Measurements from ENCODE around the gene PLIN5. TPM values are rescaled to one million over a fixed set of nuclear protein-coding genes. Genes with fewer than 3 reads are reported as not detected.

PLIN5 gene
- total RNA-seq, 2 donors from 2014 or later = 4.0 to 4.5 TPM

DNA sequence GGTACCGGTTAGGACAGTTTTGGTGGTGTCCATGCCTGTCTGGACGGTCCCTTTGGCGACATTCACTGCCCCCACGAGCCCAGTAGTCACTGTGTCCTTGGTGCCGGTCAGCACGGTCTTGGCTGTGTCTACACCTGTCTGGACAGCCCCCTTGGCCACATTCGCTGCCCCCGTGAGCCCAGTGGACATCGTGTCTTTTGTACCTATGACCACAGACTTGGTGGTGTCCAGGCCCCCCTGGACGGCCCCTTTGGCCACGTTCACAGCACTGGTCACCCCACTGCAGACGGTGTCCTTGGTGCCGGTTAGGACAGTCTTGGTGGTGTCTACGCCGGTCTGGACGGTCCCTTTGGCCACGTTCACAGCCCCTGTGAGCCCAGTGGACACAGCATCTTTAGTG is 23.0 kb downstream of the PLIN5 start:
- no peak overlapping the region for H3K27ac ChIP-seq
- H3K4me3 ChIP-seq = no peak overlapping the region
- no peaks in the 10 kb centered on the region for H3K36me3 ChIP-seq
- no peaks in the 10 kb centered on the region for H3K9me3 ChIP-seq
- no peaks in the 10 kb centered on the region for H3K27me3 ChIP-seq (replicated peaks; ENCODE audit: insufficient read depth)
- TF ChIP-seq, protein P1, sequence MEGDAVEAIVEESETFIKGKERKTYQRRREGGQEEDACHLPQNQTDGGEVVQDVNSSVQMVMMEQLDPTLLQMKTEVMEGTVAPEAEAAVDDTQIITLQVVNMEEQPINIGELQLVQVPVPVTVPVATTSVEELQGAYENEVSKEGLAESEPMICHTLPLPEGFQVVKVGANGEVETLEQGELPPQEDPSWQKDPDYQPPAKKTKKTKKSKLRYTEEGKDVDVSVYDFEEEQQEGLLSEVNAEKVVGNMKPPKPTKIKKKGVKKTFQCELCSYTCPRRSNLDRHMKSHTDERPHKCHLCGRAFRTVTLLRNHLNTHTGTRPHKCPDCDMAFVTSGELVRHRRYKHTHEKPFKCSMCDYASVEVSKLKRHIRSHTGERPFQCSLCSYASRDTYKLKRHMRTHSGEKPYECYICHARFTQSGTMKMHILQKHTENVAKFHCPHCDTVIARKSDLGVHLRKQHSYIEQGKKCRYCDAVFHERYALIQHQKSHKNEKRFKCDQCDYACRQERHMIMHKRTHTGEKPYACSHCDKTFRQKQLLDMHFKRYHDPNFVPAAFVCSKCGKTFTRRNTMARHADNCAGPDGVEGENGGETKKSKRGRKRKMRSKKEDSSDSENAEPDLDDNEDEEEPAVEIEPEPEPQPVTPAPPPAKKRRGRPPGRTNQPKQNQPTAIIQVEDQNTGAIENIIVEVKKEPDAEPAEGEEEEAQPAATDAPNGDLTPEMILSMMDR (IDR thresholded peaks at IDR 0.05) = no peak
- H3K4me1 ChIP-seq (ENCODE audit: control insufficient read depth in 1 of 2, low read depth in 2 of 2) = no peaks in the 10 kb centered on the region
- DNase-seq (ENCODE audit: low spot score) (no peak), ATAC-seq (ENCODE audit: insufficient number of reproducible peaks, low FRiP score, low read depth) (no peak)

DNA sequence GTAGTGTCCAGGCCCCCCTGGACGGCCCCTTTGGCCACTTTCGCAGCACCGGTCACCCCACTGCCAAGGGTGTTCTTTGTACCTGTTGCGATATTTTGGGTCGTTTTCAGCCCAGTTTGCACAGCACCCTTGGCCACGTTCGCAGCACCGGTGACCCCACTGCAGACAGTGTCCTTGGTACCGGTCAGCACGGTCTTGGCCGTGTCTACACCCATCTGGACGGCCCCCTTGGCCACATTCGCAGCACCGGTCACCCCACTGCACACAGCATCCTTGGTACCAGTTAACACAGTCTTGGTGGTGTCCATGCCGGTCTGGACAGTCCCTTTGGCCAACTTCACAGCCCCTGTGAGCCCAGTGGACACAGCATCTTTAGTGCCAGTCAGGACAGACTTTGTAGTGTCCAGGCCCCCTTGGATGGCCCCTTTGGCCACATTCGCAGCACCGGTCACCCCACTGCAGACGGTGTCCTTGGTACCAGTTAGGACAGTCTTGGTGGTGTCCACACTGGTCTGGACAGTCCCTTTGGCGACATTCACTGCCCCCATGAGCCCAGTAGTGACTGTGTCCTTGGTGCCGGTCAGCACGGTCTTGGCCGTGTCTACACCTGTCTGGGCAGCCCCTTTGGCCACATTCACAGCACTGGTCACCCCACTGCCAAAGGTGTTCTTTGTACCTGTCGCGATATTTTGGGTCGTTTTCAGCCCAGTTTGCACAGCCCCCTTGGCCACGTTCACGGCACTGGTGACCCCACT is 23.5 kb downstream of the PLIN5 start:
- H3K27me3 ChIP-seq (replicated peaks; ENCODE audit: insufficient read depth) = no peaks in the 10 kb centered on the region
- DNase-seq (ENCODE audit: low spot score) (no peak), ATAC-seq (ENCODE audit: insufficient number of reproducible peaks, low FRiP score, low read depth) (no peak)
- H3K9me3 ChIP-seq = no peaks in the 10 kb centered on the region
- TF ChIP-seq, protein P1 (IDR thresholded peaks at IDR 0.05) = no peak
- no peak overlapping the region for H3K27ac ChIP-seq
- H3K36me3 ChIP-seq = no peaks in the 10 kb centered on the region
- no peaks in the 10 kb centered on the region for H3K4me1 ChIP-seq (ENCODE audit: control insufficient read depth in 1 of 2, low read depth in 2 of 2)
- no peak overlapping the region for H3K4me3 ChIP-seq

DNA sequence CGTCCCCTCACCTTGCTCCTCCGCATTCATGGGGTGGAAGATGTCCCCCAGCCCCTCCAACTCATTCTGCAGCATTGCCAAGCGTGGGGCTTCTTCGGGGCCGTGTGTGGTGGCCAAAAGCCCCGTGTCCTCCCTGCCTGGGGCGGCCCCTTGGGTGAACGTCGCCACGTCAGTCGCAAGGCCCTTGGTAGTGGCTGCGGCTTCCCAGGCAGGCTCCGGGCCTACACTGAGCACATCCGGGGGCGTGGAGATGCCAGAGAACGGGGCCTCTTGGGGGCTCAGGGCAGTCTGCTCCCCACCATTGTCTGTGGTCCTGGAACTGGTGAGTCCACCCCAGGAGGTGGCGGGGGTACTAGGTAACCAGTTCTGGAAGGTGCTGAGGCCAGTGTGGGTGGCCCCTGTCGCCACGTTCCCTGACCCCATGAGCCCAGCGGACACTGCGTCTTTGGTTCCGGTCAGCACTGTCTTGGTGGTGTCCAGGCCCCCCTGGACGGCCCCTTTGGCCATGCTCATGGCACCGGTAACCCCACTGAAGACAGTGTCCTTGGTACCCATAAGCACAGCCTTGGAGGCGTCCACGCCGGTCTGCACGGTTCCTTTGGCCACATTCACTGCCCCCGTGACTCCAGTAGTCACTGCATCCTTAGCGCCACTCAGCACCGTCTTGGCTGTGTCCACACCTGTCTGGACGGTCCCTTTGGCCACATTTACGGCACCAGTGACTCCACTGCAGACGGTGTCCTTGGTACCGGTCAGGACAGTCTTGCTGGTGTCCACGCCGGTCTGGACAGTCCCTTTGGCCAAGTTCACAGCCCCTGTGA is 24.4 kb downstream of the PLIN5 start:
- Histone ChIP-seq H3K27me3 (replicated peaks; ENCODE audit: insufficient read depth) (no peaks in the 10 kb centered on the region), H3K27ac (no peak overlapping the region), H3K36me3 (no peaks in the 10 kb centered on the region), H3K9me3 (no peaks in the 10 kb centered on the region), H3K4me3 (no peak overlapping the region), H3K4me1 (ENCODE audit: control insufficient read depth in 1 of 2, low read depth in 2 of 2) (no peaks in the 10 kb centered on the region)
- DNase-seq (ENCODE audit: low spot score) (no peak), ATAC-seq (ENCODE audit: insufficient number of reproducible peaks, low FRiP score, low read depth) (no peak)
- TF ChIP-seq, protein P1 (IDR thresholded peaks at IDR 0.05) = no peak

DNA sequence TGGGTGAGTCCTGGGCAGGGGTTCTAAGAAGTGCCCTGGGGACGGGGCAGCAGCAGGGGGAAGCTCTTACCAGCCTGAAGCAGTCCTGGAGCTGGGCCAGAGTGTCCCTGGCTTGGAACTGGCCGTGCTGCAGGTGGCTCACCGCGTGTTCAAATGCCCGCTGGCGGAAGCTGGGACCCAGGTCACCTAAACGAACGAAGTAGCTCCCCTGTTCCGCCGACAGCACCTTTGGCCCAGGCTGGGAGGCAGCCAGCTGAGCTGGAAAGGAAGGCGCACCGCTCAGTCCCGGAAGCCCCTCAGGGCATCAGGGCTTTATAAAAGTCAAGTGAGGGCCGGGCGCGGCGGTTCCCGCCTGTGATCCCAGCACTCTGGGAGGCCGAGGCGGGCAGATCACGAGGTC is 26.3 kb downstream of the PLIN5 start:
- no peak overlapping the region for H3K27ac ChIP-seq
- no peak overlapping the region for H3K4me3 ChIP-seq
- TF ChIP-seq, protein P1 (IDR thresholded peaks at IDR 0.05) = no peak
- no peaks in the 10 kb centered on the region for H3K4me1 ChIP-seq (ENCODE audit: control insufficient read depth in 1 of 2, low read depth in 2 of 2)
- no peaks in the 10 kb centered on the region for H3K36me3 ChIP-seq
- ATAC-seq (ENCODE audit: insufficient number of reproducible peaks, low FRiP score, low read depth) (no peak), DNase-seq (ENCODE audit: low spot score) (no peak)
- no peaks in the 10 kb centered on the region for H3K9me3 ChIP-seq
- no peaks in the 10 kb centered on the region for H3K27me3 ChIP-seq (replicated peaks; ENCODE audit: insufficient read depth)

DNA sequence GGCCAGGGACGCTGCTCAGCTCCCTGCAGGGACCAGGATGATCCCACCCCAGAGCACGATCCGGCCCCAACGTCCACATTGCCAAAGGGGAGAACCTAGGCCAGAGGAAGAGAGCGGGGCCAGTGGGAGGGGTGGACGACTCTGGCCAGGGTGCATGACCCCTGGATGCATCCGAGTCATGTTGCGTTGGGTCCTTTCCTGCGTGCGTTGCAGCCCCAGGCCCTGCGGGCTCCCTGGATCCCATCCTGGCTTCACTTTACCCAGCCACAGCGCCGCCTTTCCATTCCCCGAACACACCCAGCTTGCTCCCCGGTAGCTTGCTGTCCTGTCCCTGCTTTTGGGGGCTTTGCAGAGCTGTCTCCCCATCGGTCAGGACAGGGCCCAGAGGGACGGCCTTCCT is 27.2 kb downstream of the PLIN5 start:
- Histone ChIP-seq H3K4me3 (no peak overlapping the region), H3K36me3 (no peaks in the 10 kb centered on the region), H3K9me3 (no peaks in the 10 kb centered on the region), H3K27me3 (replicated peaks; ENCODE audit: insufficient read depth) (no peaks in the 10 kb centered on the region), H3K27ac (no peak overlapping the region), H3K4me1 (ENCODE audit: control insufficient read depth in 1 of 2, low read depth in 2 of 2) (no peaks in the 10 kb centered on the region)
- ATAC-seq (ENCODE audit: insufficient number of reproducible peaks, low FRiP score, low read depth) (no peak), DNase-seq (ENCODE audit: low spot score) (no peak)
- TF ChIP-seq, protein P1 (IDR thresholded peaks at IDR 0.05) = no peak

Measured in thoracic aorta (tissue), 2 donors.